Activated CD8-positive, alpha-beta T cell treated with anti-CD3 and anti-CD28 coated beads for 36 hours (primary cell): Measurements from ENCODE around the gene HDAC6. TPM values are rescaled to one million over a fixed set of nuclear protein-coding genes. Genes with fewer than 3 reads are reported as not detected.

ENCODE experiments used
- ATAC-seq: fragments of 200-7000 bp; cut with Tn5 transposase; one replicate; pipeline ENCODE4 v1.10.0; 2021; ENCODE audit warnings: mild to moderate bottlenecking, moderate library complexity
- CTCF ChIA-PET: fragments of 350-600 bp; sonication (Branson Sonifier 250); formaldehyde crosslinking; loops from one replicate; lab custom pipeline; 2021; ENCODE audit warnings: antibody characterized with exemption; lab: Charles Lee
- POLR2A ChIA-PET: fragments of 350-600 bp; sonication (Branson Sonifier 250); formaldehyde crosslinking; loops from one replicate; lab custom pipeline; 2021; ENCODE audit warnings: antibody characterized with exemption; lab: Charles Lee
- DNase-seq: peaks from one replicate; pipeline ENCODE4 v3.0.0-alpha.2; 2020
- H3K27ac Mint-ChIP-seq: one replicate; pipeline ENCODE4 v1.8.0; 2021; ENCODE audit warnings: mild to moderate bottlenecking, mixed read lengths
- H3K27me3 Mint-ChIP-seq: one replicate; pipeline ENCODE4 v1.8.0; 2021; ENCODE audit warnings: mixed read lengths
- H3K36me3 Mint-ChIP-seq: one replicate; pipeline ENCODE4 v1.8.0; 2021; ENCODE audit warnings: low read depth, mixed read lengths
- H3K4me1 Mint-ChIP-seq: one replicate; pipeline ENCODE4 v1.8.0; 2021; ENCODE audit warnings: low read depth, mixed read lengths
- H3K4me3 Mint-ChIP-seq: one replicate; pipeline ENCODE4 v1.8.0; 2021; ENCODE audit warnings: mild to moderate bottlenecking, moderate library complexity, mixed read lengths
- H3K9me3 Mint-ChIP-seq: one replicate; pipeline ENCODE4 v1.8.0; 2021; ENCODE audit warnings: mixed read lengths
- intact Hi-C: fragments of 100-400 bp; cut with micrococcal nuclease; formaldehyde crosslinking; loops from one replicate; pipeline ENCODE4 v1.10.0; 2022
- total RNA-seq, 2 experiments: library from RNA; stranded (reverse); gene quantifications; one replicate each; pipeline ENCODE4 v1.2.3, GENCODE V29; 2021
- TF ChIP-seq, protein P1 (sequence below): fragments of 200-600 bp; IDR thresholded peaks from one replicate; pipeline ENCODE4 v1.8.0; 2022; ENCODE audit warnings: antibody characterized with exemption, mild to moderate bottlenecking

The HDAC6 gene
- total RNA-seq, 2 experiments from 2014 or later, result 51.2 to 54.5 TPM

DNA sequence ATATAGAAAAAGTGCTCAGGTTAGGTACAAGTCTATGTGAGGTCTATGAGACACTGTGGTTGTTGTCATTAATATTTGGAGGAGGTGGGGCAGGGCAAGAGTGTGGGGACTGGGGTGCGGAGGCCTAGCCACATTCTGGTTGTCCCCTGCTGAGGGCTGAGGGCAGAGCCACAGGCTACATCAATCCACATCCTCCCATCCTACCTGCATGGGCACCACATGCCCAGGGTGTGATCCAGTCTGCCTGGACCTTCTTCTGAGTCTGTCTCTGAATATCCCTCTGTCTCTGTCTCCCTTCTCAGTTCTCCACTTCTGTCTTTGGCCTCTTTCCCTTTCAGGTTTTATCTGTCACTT lies 16.7 kb upstream of the HDAC6 start:
- Mint-ChIP-seq H3K4me3 (no peak overlapping the region), H3K27ac (no peak overlapping the region), H3K4me1 (peaks cover 11% of the 10 kb centered on the region), H3K9me3 (no peaks in the 10 kb centered on the region), H3K27me3 (no peaks in the 10 kb centered on the region), H3K36me3 (no peaks in the 10 kb centered on the region)
- ATAC-seq (no peak), DNase-seq (no peak)
- TF ChIP-seq, protein P1, sequence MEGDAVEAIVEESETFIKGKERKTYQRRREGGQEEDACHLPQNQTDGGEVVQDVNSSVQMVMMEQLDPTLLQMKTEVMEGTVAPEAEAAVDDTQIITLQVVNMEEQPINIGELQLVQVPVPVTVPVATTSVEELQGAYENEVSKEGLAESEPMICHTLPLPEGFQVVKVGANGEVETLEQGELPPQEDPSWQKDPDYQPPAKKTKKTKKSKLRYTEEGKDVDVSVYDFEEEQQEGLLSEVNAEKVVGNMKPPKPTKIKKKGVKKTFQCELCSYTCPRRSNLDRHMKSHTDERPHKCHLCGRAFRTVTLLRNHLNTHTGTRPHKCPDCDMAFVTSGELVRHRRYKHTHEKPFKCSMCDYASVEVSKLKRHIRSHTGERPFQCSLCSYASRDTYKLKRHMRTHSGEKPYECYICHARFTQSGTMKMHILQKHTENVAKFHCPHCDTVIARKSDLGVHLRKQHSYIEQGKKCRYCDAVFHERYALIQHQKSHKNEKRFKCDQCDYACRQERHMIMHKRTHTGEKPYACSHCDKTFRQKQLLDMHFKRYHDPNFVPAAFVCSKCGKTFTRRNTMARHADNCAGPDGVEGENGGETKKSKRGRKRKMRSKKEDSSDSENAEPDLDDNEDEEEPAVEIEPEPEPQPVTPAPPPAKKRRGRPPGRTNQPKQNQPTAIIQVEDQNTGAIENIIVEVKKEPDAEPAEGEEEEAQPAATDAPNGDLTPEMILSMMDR, result no peak
- POLR2A ChIA-PET, result no interaction called here
- CTCF ChIA-PET, result no interaction called here
- intact Hi-C loops, result no loop called here

DNA sequence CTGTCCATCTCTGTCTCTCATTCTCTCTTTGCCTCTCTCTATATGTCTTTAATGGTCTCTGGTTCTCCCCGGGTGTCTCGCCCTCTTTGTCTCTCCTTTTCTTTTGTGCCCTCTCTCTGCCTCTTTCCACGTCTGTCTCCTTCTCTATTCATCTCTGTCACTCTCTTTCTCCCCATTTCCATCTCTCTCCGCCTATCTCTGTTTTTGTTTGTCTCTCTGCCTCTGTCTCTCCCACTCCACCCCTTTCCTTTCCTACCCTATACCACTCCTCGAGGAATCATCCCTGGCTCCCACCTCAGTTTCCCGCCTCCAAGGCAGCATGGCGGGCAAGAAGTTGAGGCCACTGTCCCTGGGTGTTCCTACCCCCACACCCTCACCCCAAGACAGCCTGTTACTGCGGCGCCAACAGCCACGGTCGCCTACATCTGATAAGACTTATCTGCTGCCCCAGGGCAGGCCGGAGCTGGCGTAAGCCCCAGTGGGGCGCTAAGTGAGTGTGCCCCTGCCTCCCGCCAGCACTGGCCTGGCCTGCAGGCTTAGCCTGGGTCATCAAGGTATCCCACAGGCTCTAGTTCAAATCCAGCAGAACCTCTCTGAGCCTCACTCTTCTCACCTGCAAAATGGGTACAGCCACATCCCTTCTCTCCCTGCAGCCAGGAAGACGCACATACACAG lies 16.2 kb upstream of the HDAC6 start:
- Mint-ChIP-seq H3K4me3 (no peak overlapping the region), H3K27me3 (no peaks in the 10 kb centered on the region), H3K36me3 (no peaks in the 10 kb centered on the region), H3K4me1 (peaks cover 11% of the 10 kb centered on the region), H3K9me3 (no peaks in the 10 kb centered on the region), H3K27ac (no peak overlapping the region)
- intact Hi-C loops, result no loop called here
- DNase-seq (no peak), ATAC-seq (no peak)
- TF ChIP-seq, protein P1, result no peak
- ChIA-PET POLR2A (no interaction called here), CTCF (no interaction called here)

DNA sequence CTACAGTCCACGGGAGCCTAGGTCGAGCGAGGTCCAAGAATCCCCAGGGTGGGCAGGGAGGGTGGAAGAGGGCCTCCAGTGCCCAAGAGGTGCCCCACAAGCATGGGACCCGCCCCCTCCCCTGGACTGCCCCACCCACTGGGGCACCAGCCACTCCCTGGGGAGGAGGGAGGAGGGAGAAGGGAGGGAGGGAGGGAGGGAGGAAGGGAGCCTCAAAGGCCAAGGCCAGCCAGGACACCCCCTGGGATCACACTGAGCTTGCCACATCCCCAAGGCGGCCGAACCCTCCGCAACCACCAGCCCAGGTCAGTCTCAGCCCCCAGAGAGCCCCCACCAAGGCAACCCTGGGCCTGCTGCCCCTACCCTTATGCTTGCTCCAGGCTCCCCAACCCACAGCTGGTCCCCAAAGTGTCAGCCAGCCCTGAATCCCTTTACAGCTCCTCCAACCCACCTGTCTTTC lies 15.5 kb upstream of the HDAC6 start, which contains the start of gene GATA1:
Gene GATA1, plus strand, starts transcription at position 250 of the 460 bp plus-strand sequence. CDS start 4,520 bp downstream, outside the sequence.
- POLR2A ChIA-PET, result no interaction called here
- intact Hi-C loops, result no loop called here
- Mint-ChIP-seq H3K9me3 (no peaks in the 10 kb centered on the region), H3K36me3 (no peaks in the 10 kb centered on the region), H3K4me3 (no peak within 1 kb of the TSS), H3K27ac (no peak within 1 kb of the TSS), H3K4me1 (peaks cover 11% of the 10 kb centered on the region), H3K27me3 (no peaks in the 10 kb centered on the region)
- DNase-seq, result no peak
- ATAC-seq, result no peak
- TF ChIP-seq, protein P1, result no peak
- CTCF ChIA-PET, result no interaction called here

DNA sequence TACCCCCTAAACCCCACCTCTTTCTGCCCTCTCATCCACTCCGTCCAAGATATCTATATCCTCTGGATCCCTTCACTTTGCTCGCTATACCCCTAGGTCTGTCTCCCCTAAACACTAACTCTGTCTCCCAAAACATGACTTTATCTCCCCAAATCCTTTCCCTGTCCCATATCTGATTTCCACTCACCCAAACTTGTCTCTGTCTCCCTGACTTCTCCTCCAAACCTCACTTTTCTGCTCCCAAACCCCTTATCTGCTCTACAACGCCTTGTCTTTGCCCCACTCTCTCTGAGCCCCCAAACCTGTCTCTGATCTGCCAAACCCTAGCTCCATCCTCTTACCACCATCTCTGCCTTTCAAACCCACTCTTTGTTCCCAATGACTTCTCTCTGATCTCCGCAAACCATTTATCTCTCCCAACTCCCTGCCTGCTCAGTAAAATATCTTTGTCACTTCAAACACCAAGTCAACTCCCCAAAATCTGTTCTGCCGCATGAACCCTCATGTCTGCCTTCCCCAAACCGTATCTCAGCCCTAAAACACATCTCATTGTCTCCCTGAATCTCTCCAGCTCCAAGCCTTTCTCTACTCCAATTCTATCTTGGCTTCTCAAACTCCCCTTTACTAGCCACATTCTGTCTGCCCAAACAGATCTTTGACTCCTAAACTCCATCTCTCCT lies 14.9 kb upstream of the HDAC6 start:
- no peak for ATAC-seq
- no peak for DNase-seq
- intact Hi-C loops, result no loop called here
- no peaks in the 10 kb centered on the region for H3K27me3 Mint-ChIP-seq
- TF ChIP-seq, protein P1, result no peak
- ChIA-PET CTCF (no interaction called here), POLR2A (no interaction called here)
- H3K9me3 Mint-ChIP-seq, result no peaks in the 10 kb centered on the region
- H3K4me3 Mint-ChIP-seq, result no peak overlapping the region
- peaks cover 11% of the 10 kb centered on the region for H3K4me1 Mint-ChIP-seq
- H3K36me3 Mint-ChIP-seq, result no peaks in the 10 kb centered on the region
- no peak overlapping the region for H3K27ac Mint-ChIP-seq
